Endothelial cell of umbilical vein (primary cell): ENCODE results near the gene HINFP. TPM values are rescaled to one million over a fixed set of nuclear protein-coding genes. Genes with fewer than 3 reads are reported as not detected.

ENCODE experiments used
- BruUV-seq: library from RNA; stranded (reverse); fragments of 400-500 nt; replicated peaks from 2 replicates; lab custom pipeline; 2021; lab: Mats Ljungman, UMichigan
- CTCF ChIA-PET: fragments of 300-600, 350-600 bp; sonication (Branson Sonifier 250); formaldehyde crosslinking; loops from one replicate; lab custom pipeline; 2021; ENCODE audit warnings: antibody characterized with exemption, inconsistent platforms; lab: Charles Lee
- POLR2A ChIA-PET: fragments of 300-600, 350-600 bp; sonication (Branson Sonifier 250); formaldehyde crosslinking; loops from one replicate; lab custom pipeline; 2021; ENCODE audit warnings: antibody characterized with exemption, inconsistent platforms; lab: Charles Lee
- DNase-seq: peaks from one replicate; pipeline ENCODE4 v3.0.0-alpha.2; 2011; ENCODE audit warnings: low read depth, low spot score
- FAIRE-seq: peaks from 2 replicates; lab custom pipeline; 2011; peaks lifted over from hg19 to GRCh38; lab: Jason Lieb, UNC
- H2AFZ ChIP-seq: 2 replicates; pipeline ENCODE4 v1.6.0; 2012; ENCODE audit warnings: low read depth, low read length, control low read depth, inconsistent platforms
- H3K27ac ChIP-seq: 2 replicates; pipeline ENCODE4 v1.5.1; 2011; ENCODE audit warnings: low read depth, mild to moderate bottlenecking, control low read depth, low read length, moderate library complexity; ENCODE audit not compliant: insufficient read depth
- H3K27me3 ChIP-seq, 2 experiments: 2 replicates each; pipeline versions ENCODE4 v1.6.0 to v1.6.1; 2011; ENCODE audit warnings: low read length in 2 of 2, mixed read lengths in 1 of 2; ENCODE audit not compliant: control insufficient read depth in 2 of 2, insufficient read depth in 2 of 2
- H3K36me3 ChIP-seq, 2 experiments: 2 replicates in 1 of 2; 3 replicates in 1 of 2; pipeline ENCODE4 v1.5.1; 2011; ENCODE audit warnings: low read length in 2 of 2, mild to moderate bottlenecking in 1 of 2, moderate library complexity in 1 of 2; ENCODE audit not compliant: control insufficient read depth in 2 of 2, insufficient read depth in 2 of 2; ENCODE audit errors: extremely low read depth in 1 of 2
- H3K4me1 ChIP-seq: 3 replicates; pipeline ENCODE4 v1.5.1; 2011; ENCODE audit warnings: mild to moderate bottlenecking, low read length; ENCODE audit not compliant: control insufficient read depth, insufficient read depth; ENCODE audit errors: extremely low read depth
- H3K4me2 ChIP-seq: 2 replicates; pipeline ENCODE4 v1.6.1; 2011; ENCODE audit warnings: low read length, control low read depth, mixed read lengths; ENCODE audit not compliant: insufficient read depth
- H3K4me3 ChIP-seq, 3 experiments: fragments of 200-600 bp in 1 of 3; sonication (generic), shearing (Covaris generic) in 1 of 3; replicated peaks in 1 of 3; 2 replicates each; pipeline ENCODE4 v1.5.1; 2011 to 2016; ENCODE audit warnings: control low read depth in 3 of 3, low read length in 3 of 3, mild to moderate bottlenecking in 2 of 3, inconsistent platforms in 1 of 3, low read depth in 1 of 3, moderate library complexity in 1 of 3; ENCODE audit not compliant: insufficient read depth in 1 of 3
- H3K79me2 ChIP-seq: 2 replicates; pipeline ENCODE4 v1.6.0; 2012; ENCODE audit warnings: low read length, inconsistent platforms; ENCODE audit not compliant: control insufficient read depth, insufficient read depth
- H3K9ac ChIP-seq: replicated peaks from 2 replicates; pipeline ENCODE3; 2011; ENCODE audit warnings: low read length, control low read depth; ENCODE audit not compliant: insufficient read depth; ENCODE audit errors: extremely low read depth
- H3K9me1 ChIP-seq: replicated peaks from 3 replicates; pipeline ENCODE4 v1.6.0; 2011; ENCODE audit warnings: mild to moderate bottlenecking, low read length; ENCODE audit not compliant: control insufficient read depth, insufficient read depth; ENCODE audit errors: extremely low read depth
- H3K9me3 ChIP-seq: replicated peaks from 2 replicates; pipeline ENCODE4 v1.5.1; 2012; ENCODE audit warnings: low read length, inconsistent platforms; ENCODE audit not compliant: control insufficient read depth, insufficient read depth
- H4K20me1 ChIP-seq: replicated peaks from 2 replicates; pipeline ENCODE3; 2011; ENCODE audit warnings: mild to moderate bottlenecking, low read length; ENCODE audit not compliant: control insufficient read depth, insufficient read depth; ENCODE audit errors: extremely low read depth
- EZH2 ChIP-seq: IDR thresholded peaks from 2 replicates; pipeline ENCODE4 v1.6.1; 2012; ENCODE audit warnings: borderline replicate concordance, low read depth, mild to moderate bottlenecking, moderate library complexity, low read length, inconsistent platforms; ENCODE audit not compliant: severe bottlenecking
- FOS ChIP-seq: IDR thresholded peaks from 2 replicates; pipeline ENCODE4 v1.6.1; 2011; ENCODE audit warnings: mild to moderate bottlenecking, low read length, moderate library complexity, borderline replicate concordance; ENCODE audit not compliant: insufficient read depth
- GATA2 ChIP-seq: IDR thresholded peaks from 2 replicates; pipeline ENCODE4 v1.7.0; 2011; ENCODE audit warnings: low read depth, mild to moderate bottlenecking, moderate library complexity, mixed read lengths, low read length; ENCODE audit not compliant: insufficient read length, insufficient read depth
- JUN ChIP-seq: IDR thresholded peaks from 2 replicates; pipeline ENCODE4 v1.6.1; 2011; ENCODE audit warnings: borderline replicate concordance, low read depth; ENCODE audit not compliant: insufficient read length, insufficient read depth
- MYC ChIP-seq: IDR thresholded peaks from one replicate; pipeline ENCODE4 v1.6.1; 2011; ENCODE audit warnings: mild to moderate bottlenecking, low read depth, low read length
- POLR2A ChIP-seq: IDR thresholded peaks from 2 replicates; pipeline ENCODE4 v1.6.1; 2012; ENCODE audit warnings: low read depth, mild to moderate bottlenecking, control low read depth, low read length
- POLR2AphosphoS5 ChIP-seq: IDR thresholded peaks from 2 replicates; pipeline ENCODE4 v1.6.1; 2012; ENCODE audit warnings: low read depth, mild to moderate bottlenecking, control low read depth, low read length, moderate library complexity; ENCODE audit not compliant: insufficient read depth
- dilution Hi-C: fragments of 300-500 bp; cut with MboI; formaldehyde crosslinking; loops from one replicate; pipeline ENCODE4 v1.15.0; 2019; ENCODE audit warnings: low sequenced_read_pairs; ENCODE audit not compliant: extremely low pct_ligation_motif_present
- intact Hi-C: fragments of 100-400 bp; cut with micrococcal nuclease; formaldehyde crosslinking; loops from one replicate; pipeline ENCODE4 v1.10.0; 2022
- polyA plus RNA-seq, 4 experiments: library from polyadenylated mRNA; depleted of rRNA in 3 of 4; stranded (reverse) in 3 of 4; unstranded in 1 of 4; fragments of >200 nt; gene quantifications; 2 replicates each; pipeline versions ENCODE4 v1.2.1 to v1.2.3, GENCODE V29; 2011 to 2012; ENCODE audit warnings: missing spikeins in 1 of 4
- total RNA-seq: library from RNA; stranded (reverse); gene quantifications from 2 replicates; pipeline ENCODE4 v1.2.3, GENCODE V29; 2021
- TF ChIP-seq, protein P1 (sequence below): IDR thresholded peaks from 2 replicates; pipeline ENCODE4 v1.6.1; 2011; ENCODE audit not compliant: insufficient read depth, insufficient read length
- TF ChIP-seq, protein P2 (sequence below), 2 donors: IDR thresholded peaks; 1 replicate in 1 of 2; 2 replicates in 1 of 2; pipeline ENCODE4 v1.5.1; 2011; ENCODE audit warnings: low read length in 2 of 2, mild to moderate bottlenecking in 2 of 2, moderate library complexity in 2 of 2, control low read depth in 1 of 2, inconsistent platforms in 1 of 2, low read depth in 1 of 2; ENCODE audit not compliant: insufficient read depth in 1 of 2; ENCODE audit errors: extremely low read depth in 1 of 2

Gene HINFP
- total and polyA plus RNA-seq, 2 donors (not counting 3 experiments of a cell fraction or from before 2014, with no cell fraction given) = 30.8 to 33.4 TPM

DNA sequence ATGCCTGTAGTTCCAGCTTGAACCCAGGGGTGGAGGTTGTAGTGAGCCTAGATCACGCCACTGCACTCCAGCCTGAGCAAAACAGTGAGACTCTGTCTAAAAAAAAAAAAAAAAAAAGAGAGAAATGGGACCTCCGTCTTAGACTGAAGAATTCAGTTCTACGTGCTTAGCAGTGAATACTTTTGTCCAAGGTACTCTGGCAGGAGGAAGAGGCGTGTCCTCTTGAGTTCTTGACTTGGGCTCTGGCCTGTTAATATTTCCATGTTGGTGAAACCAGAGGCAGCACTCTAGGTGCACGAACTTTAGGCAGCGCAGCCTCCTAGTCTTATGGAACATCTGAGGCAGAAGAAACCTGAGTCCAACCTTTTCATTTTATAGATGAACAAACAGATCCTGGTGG is 34.3 kb upstream of the HINFP start:
- Histone ChIP-seq H3K4me1 (peaks cover 12% of the 10 kb centered on the region), H3K79me2 (peaks cover 7% of the 10 kb centered on the region), H4K20me1 (no peaks in the 10 kb centered on the region), H3K9ac (no peak overlapping the region), H3K4me3 (no peak overlapping the region), H3K36me3 (peaks cover 0 to 2% of the 10 kb centered on the region in 2 experiments), H3K27ac (no peak overlapping the region), H2AFZ (no peak overlapping the region), H3K9me1 (no peaks in the 10 kb centered on the region), H3K4me2 (no peak overlapping the region), H3K9me3 (no peaks in the 10 kb centered on the region), H3K27me3 (no peaks in the 10 kb centered on the region)
- FAIRE-seq (no peak), DNase-seq (no peak)
- no peak for TF ChIP-seq JUN
- TF ChIP-seq POLR2AphosphoS5 = no peak
- TF ChIP-seq MYC = no peak
- TF ChIP-seq POLR2A = no peak
- no peak for TF ChIP-seq EZH2
- no peak for TF ChIP-seq GATA2
- TF ChIP-seq FOS = no peak
- TF ChIP-seq, protein P1, sequence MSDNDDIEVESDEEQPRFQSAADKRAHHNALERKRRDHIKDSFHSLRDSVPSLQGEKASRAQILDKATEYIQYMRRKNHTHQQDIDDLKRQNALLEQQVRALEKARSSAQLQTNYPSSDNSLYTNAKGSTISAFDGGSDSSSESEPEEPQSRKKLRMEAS = no peak
- TF ChIP-seq, protein P2, sequence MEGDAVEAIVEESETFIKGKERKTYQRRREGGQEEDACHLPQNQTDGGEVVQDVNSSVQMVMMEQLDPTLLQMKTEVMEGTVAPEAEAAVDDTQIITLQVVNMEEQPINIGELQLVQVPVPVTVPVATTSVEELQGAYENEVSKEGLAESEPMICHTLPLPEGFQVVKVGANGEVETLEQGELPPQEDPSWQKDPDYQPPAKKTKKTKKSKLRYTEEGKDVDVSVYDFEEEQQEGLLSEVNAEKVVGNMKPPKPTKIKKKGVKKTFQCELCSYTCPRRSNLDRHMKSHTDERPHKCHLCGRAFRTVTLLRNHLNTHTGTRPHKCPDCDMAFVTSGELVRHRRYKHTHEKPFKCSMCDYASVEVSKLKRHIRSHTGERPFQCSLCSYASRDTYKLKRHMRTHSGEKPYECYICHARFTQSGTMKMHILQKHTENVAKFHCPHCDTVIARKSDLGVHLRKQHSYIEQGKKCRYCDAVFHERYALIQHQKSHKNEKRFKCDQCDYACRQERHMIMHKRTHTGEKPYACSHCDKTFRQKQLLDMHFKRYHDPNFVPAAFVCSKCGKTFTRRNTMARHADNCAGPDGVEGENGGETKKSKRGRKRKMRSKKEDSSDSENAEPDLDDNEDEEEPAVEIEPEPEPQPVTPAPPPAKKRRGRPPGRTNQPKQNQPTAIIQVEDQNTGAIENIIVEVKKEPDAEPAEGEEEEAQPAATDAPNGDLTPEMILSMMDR (IDR thresholded peaks at IDR 0.05; ENCODE audit: extremely low read depth in 1 of 2, insufficient read depth in 1 of 2, low read depth in 1 of 2, low read length in 2 of 2) = no peak
- dilution Hi-C loops = no loop called here
- CTCF ChIA-PET = interaction anchor here (1.8 to 3.6 kb wide), 3 partner anchors 8 to 19 kb away, joined by 6 to 16 read pairs (median 13); partner anchors contain the start of gene VPS11
- intact Hi-C loops = loop anchor here (5.0 kb wide), 1 partner anchor 175 kb away; no protein-coding TSS in a partner anchor
- POLR2A ChIA-PET = no interaction called here
- BruUV-seq = no TSS peak
